Measurements from ENCODE around the gene ERFE.
A peak's percentile ranks its signal among the peaks of the same experiment; 100 is the strongest.

ERFE gene

DNA sequence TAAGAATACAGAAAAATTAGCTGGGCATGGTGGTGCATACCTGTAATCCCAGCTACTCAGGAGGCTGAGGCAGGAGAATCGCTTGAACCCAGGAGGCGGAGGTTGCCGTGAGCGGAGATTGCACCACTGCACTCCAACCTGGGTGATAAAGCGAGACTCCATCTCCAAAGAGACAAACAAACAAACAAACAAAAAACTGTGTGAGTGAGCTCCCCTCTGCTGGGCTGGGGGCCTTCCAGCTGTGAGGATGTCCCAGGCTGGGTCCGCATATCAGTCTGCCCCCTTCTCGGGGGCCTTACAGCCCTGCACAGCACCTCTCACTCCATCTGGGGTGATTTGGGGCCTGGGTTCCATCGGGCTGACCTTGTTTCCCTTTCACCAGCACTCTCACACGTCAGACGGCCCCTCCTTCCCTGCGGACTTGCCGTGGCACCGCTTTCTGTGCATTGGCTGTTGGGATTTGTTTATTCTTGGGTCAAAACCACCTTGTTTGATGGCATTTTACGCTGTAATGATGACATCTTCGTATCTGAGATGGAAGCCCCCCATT lies 23.1 kb upstream of the ERFE start:
- H3K4me3 ChIP-seq (ENCODE audit: low read depth, low read length): no peak overlapping the region
- TF ChIP-seq CTCF (IDR thresholded peaks at IDR 0.05; ENCODE audit: low read depth, low read length): no peak
- in situ Hi-C loops (cut with HindIII; ENCODE audit: low sequenced_read_pairs): no loop called here
- DNase-seq (ENCODE audit: low read depth, low spot score): no peak

- no peak for TF ChIP-seq CTCF (IDR thresholded peaks at IDR 0.05; ENCODE audit: low read depth, low read length)
- no peak for DNase-seq (ENCODE audit: low read depth, low spot score)
- in situ Hi-C loops (cut with HindIII; ENCODE audit: low sequenced_read_pairs): no loop called here
- H3K4me3 ChIP-seq (ENCODE audit: low read depth, low read length): no peak overlapping the region
Measured at GRCh38 chr2:238136820-238137537, 21.8 kb upstream of the ERFE start.

GRCh38 chr2:238137885-238138284 lies 20.9 kb upstream of the ERFE start:
- DNase-seq (ENCODE audit: low read depth, low spot score): no peak
- in situ Hi-C loops (cut with HindIII; ENCODE audit: low sequenced_read_pairs): no loop called here
- TF ChIP-seq CTCF (IDR thresholded peaks at IDR 0.05; ENCODE audit: low read depth, low read length): no peak
- no peak overlapping the region for H3K4me3 ChIP-seq (ENCODE audit: low read depth, low read length)

GRCh38 chr2:238138331-238139195 lies 20.2 kb upstream of the ERFE start, which contains the start of gene KLHL30:
Gene KLHL30, plus strand, starts transcription at chr2:238138668. Its CDS starts 2,087 bp downstream, at chr2:238140755.
- H3K4me3 ChIP-seq (ENCODE audit: low read depth, low read length): no peak within 1 kb of the TSS
- in situ Hi-C loops (cut with HindIII; ENCODE audit: low sequenced_read_pairs): no loop called here
- TF ChIP-seq CTCF (IDR thresholded peaks at IDR 0.05; ENCODE audit: low read depth, low read length): no peak
- DNase-seq (ENCODE audit: low read depth, low spot score): no peak

- in situ Hi-C loops (cut with HindIII; ENCODE audit: low sequenced_read_pairs): no loop called here
- H3K4me3 ChIP-seq (ENCODE audit: low read depth, low read length): no peak overlapping the region
- no peak for DNase-seq (ENCODE audit: low read depth, low spot score)
- peak; percentile 59 for TF ChIP-seq CTCF (IDR thresholded peaks at IDR 0.05; ENCODE audit: low read depth, low read length)
Measured at GRCh38 chr2:238139196-238140039, 19.4 kb upstream of the ERFE start.

- DNase-seq (ENCODE audit: low read depth, low spot score): no peak
- in situ Hi-C loops (cut with HindIII; ENCODE audit: low sequenced_read_pairs): no loop called here
- no peak for TF ChIP-seq CTCF (IDR thresholded peaks at IDR 0.05; ENCODE audit: low read depth, low read length)
- H3K4me3 ChIP-seq (ENCODE audit: low read depth, low read length): no peak overlapping the region
Measured at GRCh38 chr2:238140040-238140439, 18.7 kb upstream of the ERFE start.

Measured in astrocyte of the spinal cord (primary cell).